Panc1 (cell line): ENCODE results near the gene KCND3. TPM values are rescaled to one million over a fixed set of nuclear protein-coding genes. Genes with fewer than 3 reads are reported as not detected.

Source experiments
- ATAC-seq: fragments of 200-7000 bp; cut with Tn5 transposase; 2 replicates; pipeline ENCODE4 v1.9.1; 2020; ENCODE audit warnings: mild to moderate bottlenecking, moderate library complexity
- BruUV-seq: library from RNA; stranded (reverse); fragments of 400-500 nt; replicated peaks from 2 replicates; lab custom pipeline; 2021; lab: Mats Ljungman, UMichigan
- CTCF ChIA-PET: fragments of 300-600 bp; sonication (Branson Sonifier 250); formaldehyde crosslinking; loops from one replicate; lab custom pipeline; 2022; ENCODE audit warnings: antibody characterized with exemption; lab: Charles Lee
- POLR2A ChIA-PET: fragments of 300-600 bp; sonication (Branson Sonifier 250); formaldehyde crosslinking; loops from one replicate; lab custom pipeline; 2022; ENCODE audit warnings: antibody characterized with exemption; lab: Charles Lee
- DNase-seq: peaks from one replicate; pipeline ENCODE4 v3.0.0-alpha.2; 2010; ENCODE audit warnings: low read depth, low spot score
- H3K27ac ChIP-seq: 2 replicates; pipeline ENCODE4 v1.5.1; 2011; ENCODE audit warnings: mild to moderate bottlenecking, low read length, inconsistent platforms
- H3K27me3 ChIP-seq: fragments of 200-500 bp; sonication (Bioruptor generic); 2 replicates; pipeline ENCODE4 v1.6.0; 2014; ENCODE audit warnings: low read length, inconsistent platforms; ENCODE audit not compliant: control insufficient read depth, insufficient read depth
- H3K36me3 ChIP-seq: fragments of 200-500 bp; sonication (Bioruptor generic); 2 replicates; pipeline ENCODE4 v1.5.1; 2014; ENCODE audit warnings: inconsistent platforms, mild to moderate bottlenecking, low read length, moderate library complexity; ENCODE audit not compliant: control insufficient read depth, insufficient read depth
- H3K4me1 ChIP-seq: 2 replicates; pipeline ENCODE4 v1.5.1; 2011; ENCODE audit warnings: inconsistent platforms, mild to moderate bottlenecking, low read length, moderate library complexity; ENCODE audit not compliant: control insufficient read depth, insufficient read depth
- H3K4me3 ChIP-seq, 2 experiments: 2 replicates each; pipeline ENCODE4 v1.5.1; 2011 to 2012; ENCODE audit warnings: low read depth in 2 of 2, low read length in 2 of 2, mild to moderate bottlenecking in 2 of 2, inconsistent platforms in 1 of 2, moderate library complexity in 1 of 2
- H3K9me3 ChIP-seq: fragments of 200-500 bp; sonication (Bioruptor generic); 2 replicates; pipeline ENCODE4 v1.5.1; 2014; ENCODE audit warnings: low read depth, mild to moderate bottlenecking, inconsistent platforms, low read length, moderate library complexity; ENCODE audit not compliant: control insufficient read depth, insufficient read depth
- CTCF ChIP-seq: fragments of 450-650 bp; IDR thresholded peaks from 2 replicates; pipeline ENCODE4 v1.5.1; 2017; ENCODE audit warnings: mild to moderate bottlenecking
- POLR2AphosphoS5 ChIP-seq: IDR thresholded peaks from 2 replicates; pipeline ENCODE4 v1.6.1; 2012; ENCODE audit warnings: mild to moderate bottlenecking, low read depth, low read length, moderate library complexity
- REST ChIP-seq, 2 experiments: IDR thresholded peaks; 2 replicates each; pipeline ENCODE4 v1.6.1; 2011 to 2012; ENCODE audit warnings: low read depth in 2 of 2, control low read depth in 1 of 2, low read length in 1 of 2, mild to moderate bottlenecking in 1 of 2, moderate library complexity in 1 of 2; ENCODE audit not compliant: insufficient read depth in 1 of 2
- SIN3A ChIP-seq: IDR thresholded peaks from 2 replicates; pipeline ENCODE4 v1.6.1; 2012; ENCODE audit warnings: low read depth, mild to moderate bottlenecking, low read length, moderate library complexity, borderline replicate concordance; ENCODE audit not compliant: insufficient read depth
- TCF7L2 ChIP-seq: IDR thresholded peaks from 2 replicates; pipeline ENCODE4 v1.6.1; 2011; ENCODE audit warnings: mild to moderate bottlenecking, low read depth, low read length, inconsistent platforms
- in situ Hi-C: cut with HindIII; loops from 2 replicates; pipeline ENCODE4 v1.10.0; 2016; ENCODE audit warnings: low sequenced_read_pairs, low pct_unique_long_range_greater_than_20kb
- intact Hi-C: fragments of 100-400 bp; cut with micrococcal nuclease; formaldehyde crosslinking; loops from one replicate; pipeline ENCODE4 v1.10.0; 2022; ENCODE audit not compliant: unreplicated experiment
- total RNA-seq: library from RNA; stranded (reverse); gene quantifications from one replicate; pipeline ENCODE4 v1.2.1, GENCODE V29; 2021; ENCODE audit not compliant: unreplicated experiment

The KCND3 gene
- total RNA-seq, 1 experiment from 2014 or later: not detected

- ATAC-seq (no peak), DNase-seq (no peak)
- H3K9me3 ChIP-seq: no peaks in the 10 kb centered on the region
- intact Hi-C loops (no loop called here), in situ Hi-C loops (no loop called here)
- H3K4me1 ChIP-seq: no peaks in the 10 kb centered on the region
- ChIA-PET POLR2A (no interaction called here), CTCF (no interaction called here)
- H3K27me3 ChIP-seq: no peaks in the 10 kb centered on the region
- no peak overlapping the region for H3K27ac ChIP-seq
- no peak overlapping the region for H3K4me3 ChIP-seq
- BruUV-seq: no TSS peak
- H3K36me3 ChIP-seq: no peaks in the 10 kb centered on the region
- no peak for TF ChIP-seq SIN3A
- TF ChIP-seq TCF7L2: no peak
- no peak for TF ChIP-seq POLR2AphosphoS5
- TF ChIP-seq REST (IDR thresholded peaks at IDR 0.05; ENCODE audit: insufficient read depth in 1 of 2, low read depth in 2 of 2, low read length in 1 of 2): no peak
- no peak for TF ChIP-seq CTCF
These were observed 210.9 kb downstream of the KCND3 start for GRCh38 chr1:111778541-111779051.

- no peaks in the 10 kb centered on the region for H3K27me3 ChIP-seq
- ChIA-PET CTCF (no interaction called here), POLR2A (no interaction called here)
- no peak overlapping the region for H3K4me3 ChIP-seq
- intact Hi-C loops: no loop called here
- DNase-seq: no peak
- no peaks in the 10 kb centered on the region for H3K9me3 ChIP-seq
- no TSS peak for BruUV-seq
- ATAC-seq: no peak
- no peaks in the 10 kb centered on the region for H3K4me1 ChIP-seq
- H3K36me3 ChIP-seq: no peaks in the 10 kb centered on the region
- in situ Hi-C loops: no loop called here
- no peak for TF ChIP-seq TCF7L2
- TF ChIP-seq SIN3A: no peak
- TF ChIP-seq REST (IDR thresholded peaks at IDR 0.05; ENCODE audit: insufficient read depth in 1 of 2, low read depth in 2 of 2, low read length in 1 of 2): no peak
- TF ChIP-seq CTCF: no peak
- no peak for TF ChIP-seq POLR2AphosphoS5
- no peak overlapping the region for H3K27ac ChIP-seq
These were observed 211.4 kb downstream of the KCND3 start for GRCh38 chr1:111778066-111778465.
